Measurements from ENCODE around the gene DNAH17.

Gene DNAH17

GRCh38 chr17:78401246-78401645 is 175.9 kb downstream of the DNAH17 start:
- no peak overlapping the region for H3K27ac ChIP-seq

GRCh38 chr17:78400581-78401240 is 176.5 kb downstream of the DNAH17 start:
- H3K27ac ChIP-seq: no peak overlapping the region

More at GRCh38 chr17:78401246-78401645, 175.9 kb downstream of the DNAH17 start:
- no peak for TF ChIP-seq ZFX (IDR thresholded peaks at IDR 0.05; ENCODE audit: borderline replicate concordance)
- no peak for TF ChIP-seq CTCF (IDR thresholded peaks at IDR 0.05)

GRCh38 chr17:78399693-78400144 is 177.5 kb downstream of the DNAH17 start:
- no peak overlapping the region for H3K27ac ChIP-seq
- TF ChIP-seq ZFX (IDR thresholded peaks at IDR 0.05; ENCODE audit: borderline replicate concordance): no peak
- no peak for TF ChIP-seq CTCF (IDR thresholded peaks at IDR 0.05)

More at GRCh38 chr17:78400581-78401240, 176.5 kb downstream of the DNAH17 start:
- no peak for TF ChIP-seq ZFX (IDR thresholded peaks at IDR 0.05; ENCODE audit: borderline replicate concordance)
- no peak for TF ChIP-seq CTCF (IDR thresholded peaks at IDR 0.05)

DNA sequence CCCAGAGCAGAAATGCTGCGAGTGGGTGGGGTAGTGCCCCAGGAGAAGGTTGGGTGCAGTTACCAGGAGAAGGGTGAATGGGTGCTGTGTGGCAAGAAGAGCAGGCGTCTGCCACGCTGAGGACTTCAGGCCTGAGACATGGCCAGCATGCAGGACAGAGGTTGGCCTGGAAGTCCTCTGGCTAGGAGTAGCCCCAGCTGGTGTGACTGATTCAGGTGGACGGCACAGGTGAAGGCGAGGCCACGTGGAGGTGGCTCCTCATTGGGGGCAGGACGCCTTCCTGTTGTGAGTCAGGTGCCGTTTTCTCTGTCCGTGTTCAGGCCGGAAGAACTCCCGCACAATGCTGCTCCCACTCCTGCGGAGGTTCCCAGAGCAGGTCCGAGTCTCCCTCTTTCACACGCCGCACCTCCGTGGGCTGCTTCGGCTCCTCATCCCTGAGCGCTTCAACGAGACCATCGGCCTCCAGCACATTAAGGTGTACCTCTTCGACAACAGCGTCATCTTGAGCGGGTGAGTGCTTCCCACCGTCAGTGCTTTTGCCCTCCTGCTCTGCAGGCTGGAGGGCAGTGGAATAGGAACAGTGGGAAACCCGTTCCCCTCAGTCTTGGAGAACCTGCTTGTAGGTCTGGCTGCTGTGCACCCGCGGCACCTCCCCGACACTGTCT is 178.0 kb downstream of the DNAH17 start:
- no peak overlapping the region for H3K27ac ChIP-seq

GRCh38 chr17:78398390-78398789 is 178.8 kb downstream of the DNAH17 start:
- TF ChIP-seq ZFX (IDR thresholded peaks at IDR 0.05; ENCODE audit: borderline replicate concordance) (no peak), CTCF (IDR thresholded peaks at IDR 0.05) (no peak)
- H3K27ac ChIP-seq: no peak overlapping the region

More for the DNA sequence above, 178.0 kb downstream of the DNAH17 start:
- TF ChIP-seq CTCF (IDR thresholded peaks at IDR 0.05): no peak
- TF ChIP-seq ZFX (IDR thresholded peaks at IDR 0.05; ENCODE audit: borderline replicate concordance): no peak

DNA sequence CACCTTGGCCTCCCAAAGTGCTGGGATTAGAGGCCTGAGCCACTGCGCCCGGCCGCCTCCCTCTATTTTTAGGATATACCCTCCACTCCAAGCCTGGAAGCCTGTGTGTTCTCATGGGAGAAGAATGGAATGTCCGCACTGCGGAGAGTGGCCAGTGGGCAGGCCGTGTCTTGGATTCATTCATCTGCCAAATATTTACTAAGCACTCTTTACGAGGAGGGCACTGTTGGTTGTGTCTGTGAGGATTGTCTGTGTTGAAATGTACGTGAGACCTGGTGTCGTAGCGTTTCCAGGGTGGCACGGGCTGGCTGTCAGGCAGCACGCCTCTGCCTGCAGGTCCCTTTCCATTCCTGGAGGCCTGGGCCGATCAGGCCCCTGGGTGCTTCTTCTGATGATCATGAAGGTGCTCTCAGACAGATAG is 179.5 kb downstream of the DNAH17 start:
- no peak overlapping the region for H3K27ac ChIP-seq
- TF ChIP-seq ZFX (IDR thresholded peaks at IDR 0.05; ENCODE audit: borderline replicate concordance): no peak
- TF ChIP-seq CTCF (IDR thresholded peaks at IDR 0.05): no peak

Measured in 22Rv1 (cell line).